Stromal cell of bone marrow (primary cell): ENCODE results near the gene SYNGR2.
"Not testable (repeated sequence)": the region's sequence is repeated elsewhere in the genome, so short reads cannot be mapped to it uniquely, and the experiment has no call there.

Experiments
- DNase-seq: peaks from one replicate; pipeline ENCODE4 v3.0.0-alpha.2; 2012; ENCODE audit warnings: low read depth

SYNGR2 gene

GRCh38 chr17:78130090-78130436 is 38.3 kb upstream of the SYNGR2 start:
- DNase-seq, result no peak

- no peak for DNase-seq
Observed at GRCh38 chr17:78130437-78131101, 37.8 kb upstream of the SYNGR2 start, which contains the start of gene TMC8. Gene TMC8, plus strand, starts transcription at chr17:78130771. Its CDS starts 818 bp downstream, at chr17:78131589.

- no peak for DNase-seq
Observed at GRCh38 chr17:78131172-78132083, 37.0 kb upstream of the SYNGR2 start.

- DNase-seq, result no peak
Observed at GRCh38 chr17:78132084-78132676, 36.2 kb upstream of the SYNGR2 start.

GRCh38 chr17:78132767-78133178 is 35.6 kb upstream of the SYNGR2 start:
- DNase-seq, result no peak

GRCh38 chr17:78133179-78133951 is 35.0 kb upstream of the SYNGR2 start:
- no peak for DNase-seq

GRCh38 chr17:78133971-78134898 is 34.1 kb upstream of the SYNGR2 start:
- DNase-seq, result no peak

GRCh38 chr17:78134899-78135385 is 33.4 kb upstream of the SYNGR2 start:
- DNase-seq, result no peak

- no peak for DNase-seq
Observed at GRCh38 chr17:78135858-78136500, 32.4 kb upstream of the SYNGR2 start.

GRCh38 chr17:78137392-78138203 is 30.8 kb upstream of the SYNGR2 start:
- DNase-seq, result no peak

- no peak for DNase-seq
Observed at GRCh38 chr17:78138204-78139060, 29.9 kb upstream of the SYNGR2 start.

GRCh38 chr17:78139861-78140168 is 28.6 kb upstream of the SYNGR2 start:
- DNase-seq, result not testable (repeated sequence)

GRCh38 chr17:78140169-78141051 is 28.0 kb upstream of the SYNGR2 start:
- DNase-seq, result no peak

GRCh38 chr17:78141437-78142118 is 26.8 kb upstream of the SYNGR2 start:
- no peak for DNase-seq

GRCh38 chr17:78142119-78142861 is 26.1 kb upstream of the SYNGR2 start:
- DNase-seq, result no peak
